Stimulated activated CD8-positive, alpha-beta memory T cell treated with anti-CD3 and anti-CD28 coated beads, Interleukin-15, amount 100 ng/mL, for 24 hours (primary cell): ENCODE measurements around the gene ADAMTSL2.

Source experiments
- DNase-seq: peaks from one replicate; pipeline ENCODE4 v3.0.0-alpha.2; 2020; ENCODE audit warnings: low read depth

ADAMTSL2 gene

DNA sequence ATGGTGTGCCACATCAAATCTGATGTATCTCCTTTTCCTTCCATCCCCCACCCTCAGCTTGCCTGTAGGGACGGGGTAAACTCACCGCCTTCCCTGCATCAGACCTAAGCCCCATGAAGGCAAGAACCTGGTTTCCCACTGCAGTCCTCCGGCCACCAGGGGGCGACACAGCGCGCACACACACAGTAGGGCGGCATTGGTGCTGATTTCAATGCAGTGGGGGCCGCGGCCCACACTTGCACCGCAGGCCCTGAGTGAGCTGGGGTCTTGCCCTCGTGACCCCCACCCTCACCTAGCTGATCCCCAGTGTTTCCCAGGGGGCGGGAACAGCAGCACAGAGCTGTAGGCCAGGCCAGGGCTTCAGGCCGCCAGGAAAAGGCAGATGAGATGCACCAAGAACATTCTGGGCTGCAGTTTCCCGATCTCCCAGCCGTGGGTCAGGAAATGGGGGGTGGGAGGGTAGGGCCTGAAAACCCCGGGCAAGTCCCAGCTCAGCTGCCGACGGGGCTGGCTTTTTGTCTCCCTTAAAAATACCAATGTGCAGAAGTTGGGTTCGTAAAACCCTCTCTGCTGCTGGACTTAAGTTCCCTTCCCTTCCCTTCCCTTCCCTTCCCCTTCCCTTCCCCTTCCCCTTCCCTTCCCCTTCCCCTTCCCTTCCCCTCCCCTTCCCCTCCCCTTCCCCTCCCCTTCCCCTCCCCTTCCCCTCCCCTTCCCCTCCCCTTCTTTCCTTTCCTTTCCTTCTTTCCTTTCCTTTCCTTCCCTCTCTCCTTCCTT lies 55.1 kb downstream of the ADAMTSL2 start:
- peak; percentile 27 for DNase-seq

DNA sequence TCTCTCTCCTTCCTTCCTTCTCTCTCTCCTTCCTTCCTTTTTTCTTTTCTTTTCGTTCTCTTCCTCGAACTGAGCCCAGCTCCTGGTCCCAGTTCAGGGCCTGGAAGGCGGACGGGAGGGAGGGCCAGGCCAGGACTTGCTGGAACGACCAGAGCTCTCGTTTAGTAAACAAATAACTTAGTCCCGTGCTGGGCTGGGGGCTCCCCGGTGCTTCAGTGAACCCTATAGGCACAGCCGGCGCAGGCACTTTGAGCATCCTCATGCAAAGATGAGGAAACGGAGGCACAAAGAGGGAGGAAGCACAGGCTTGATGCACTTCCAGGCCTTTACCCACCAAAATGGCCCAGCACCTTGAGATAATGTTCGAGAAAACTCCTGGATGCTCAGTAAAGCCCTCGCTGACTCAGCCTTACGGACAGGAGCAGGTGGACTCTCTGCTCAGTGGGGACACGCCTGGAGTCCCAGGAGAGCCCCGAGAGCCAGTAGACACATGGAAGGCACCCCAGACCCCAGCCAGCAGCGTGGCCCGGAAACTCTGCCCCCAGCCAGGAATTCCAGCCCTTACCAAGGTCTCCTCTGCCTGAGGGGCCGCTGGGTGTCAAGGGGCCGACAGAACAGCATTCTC lies 55.8 kb downstream of the ADAMTSL2 start:
- no peak for DNase-seq

DNA sequence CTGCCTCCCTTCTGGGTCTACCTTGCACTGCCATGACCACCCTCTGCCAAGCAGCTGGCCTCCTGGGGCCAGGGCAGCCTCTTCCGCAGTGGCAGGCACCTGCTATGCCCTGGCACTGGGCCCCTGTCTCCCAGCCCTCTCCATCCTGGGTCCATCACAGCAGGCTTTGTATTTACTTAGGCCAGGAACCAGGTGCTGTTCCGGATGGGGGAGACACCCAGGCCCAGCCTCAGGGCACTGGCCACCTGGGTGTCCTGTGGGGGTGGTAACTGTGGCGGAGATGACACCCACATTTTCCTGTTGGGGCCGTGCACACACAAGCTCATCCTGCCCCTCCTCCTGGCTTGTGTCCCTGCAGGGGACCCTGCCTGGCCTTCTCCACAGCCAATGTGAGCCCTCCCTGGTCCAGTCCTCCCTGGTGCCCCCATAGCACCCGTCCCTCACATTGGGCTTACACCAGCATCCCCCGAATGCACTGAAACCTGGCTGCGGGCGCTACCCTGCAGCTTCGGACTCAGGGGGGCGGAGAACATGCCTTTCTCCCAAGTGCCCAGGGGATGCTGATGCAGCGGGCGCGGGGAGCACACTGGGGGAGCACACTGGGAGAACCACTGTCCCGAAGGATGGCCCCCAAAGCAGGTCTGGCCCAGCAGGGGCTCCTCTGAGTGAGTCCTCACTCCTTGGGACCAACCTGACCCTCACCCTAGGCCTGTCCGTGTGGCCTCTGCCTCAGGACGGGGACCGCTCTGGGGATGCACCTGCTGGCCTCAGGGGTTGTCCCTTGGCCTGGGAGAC lies 56.8 kb downstream of the ADAMTSL2 start:
- DNase-seq = no peak

DNA sequence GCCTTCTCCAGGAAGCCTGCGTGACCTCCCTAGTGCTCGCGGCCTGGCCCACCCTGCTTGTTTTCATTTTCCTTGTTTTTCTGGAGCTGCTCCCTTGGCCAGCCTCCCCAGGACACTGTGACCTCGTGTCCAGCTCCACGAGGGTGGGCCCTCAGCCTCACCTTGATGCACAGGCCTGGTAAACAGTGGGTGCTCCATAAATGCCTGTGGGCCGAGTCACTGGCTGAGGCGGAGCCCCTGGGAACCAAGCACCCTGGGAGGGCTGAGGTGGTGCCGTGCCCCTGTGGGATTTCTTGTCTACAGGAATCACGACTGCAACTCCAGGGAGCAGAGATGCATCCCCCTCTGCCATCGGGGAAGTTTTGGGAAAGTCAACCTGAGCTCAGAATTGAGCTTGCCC lies 57.5 kb downstream of the ADAMTSL2 start:
- no peak for DNase-seq

DNA sequence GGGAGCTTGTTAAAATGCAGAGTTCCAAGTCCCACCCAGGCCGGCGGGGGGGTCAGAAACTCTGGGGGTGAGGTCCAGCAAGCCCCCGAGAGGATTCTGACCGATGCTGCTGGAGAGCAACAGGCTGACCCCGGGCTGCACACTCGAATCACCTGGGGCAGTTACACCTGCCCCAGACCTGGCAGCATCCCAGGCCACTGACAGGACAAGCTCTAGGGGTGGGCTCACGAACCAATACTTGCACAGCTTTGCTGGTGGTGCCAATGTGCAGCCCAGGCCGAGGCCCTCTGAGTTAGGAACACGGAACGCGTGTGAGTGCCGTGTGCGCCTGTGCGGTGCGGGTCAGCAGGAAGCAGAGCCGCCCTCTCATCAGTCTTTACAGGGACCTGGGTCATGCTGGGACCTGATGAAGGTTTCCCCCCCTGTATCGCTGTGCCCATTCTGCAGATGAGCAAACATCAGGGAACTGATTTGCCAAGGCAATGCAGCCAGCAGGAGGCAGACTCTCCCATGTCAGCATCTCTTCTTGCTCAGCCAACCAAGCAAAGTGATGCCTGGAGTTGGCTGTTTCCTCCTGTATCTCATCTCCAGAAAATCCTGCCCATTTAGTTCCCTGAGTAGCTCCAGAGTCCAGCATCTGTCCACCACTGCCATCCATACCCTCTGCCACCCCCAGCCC lies 58.4 kb downstream of the ADAMTSL2 start:
- no peak for DNase-seq

DNA sequence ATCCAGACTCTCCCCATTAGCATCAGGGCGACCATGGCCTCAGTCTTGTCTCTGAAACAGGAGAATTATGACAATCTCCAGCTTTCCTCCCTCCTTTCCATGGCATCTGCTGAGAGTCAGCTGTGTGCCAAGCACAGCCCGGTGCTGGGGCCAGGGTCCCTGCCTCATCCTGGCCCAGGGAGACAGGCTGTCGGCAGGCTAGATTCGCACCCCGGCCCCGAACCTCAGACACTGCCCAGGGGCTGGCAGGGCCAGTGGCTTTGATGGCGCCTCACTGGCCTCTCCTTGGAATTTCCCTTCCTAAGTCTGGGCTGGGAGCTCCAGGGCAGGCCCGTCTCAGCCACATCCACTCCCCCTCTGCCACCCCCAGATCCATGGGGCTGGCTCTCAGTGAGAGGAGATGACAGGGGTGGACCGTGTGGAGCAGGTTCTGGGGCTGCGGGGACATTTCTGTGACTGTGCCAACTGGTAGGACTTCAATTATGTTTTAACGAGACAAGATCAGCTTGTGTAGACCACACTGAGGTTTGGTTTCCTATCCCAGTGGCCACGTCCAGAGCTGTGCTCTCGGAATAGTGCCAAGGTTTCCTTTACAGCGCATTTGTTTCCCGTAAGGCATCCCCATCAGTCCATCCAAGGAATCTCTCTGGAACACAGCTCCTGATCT lies 59.2 kb downstream of the ADAMTSL2 start:
- DNase-seq = no peak

DNA sequence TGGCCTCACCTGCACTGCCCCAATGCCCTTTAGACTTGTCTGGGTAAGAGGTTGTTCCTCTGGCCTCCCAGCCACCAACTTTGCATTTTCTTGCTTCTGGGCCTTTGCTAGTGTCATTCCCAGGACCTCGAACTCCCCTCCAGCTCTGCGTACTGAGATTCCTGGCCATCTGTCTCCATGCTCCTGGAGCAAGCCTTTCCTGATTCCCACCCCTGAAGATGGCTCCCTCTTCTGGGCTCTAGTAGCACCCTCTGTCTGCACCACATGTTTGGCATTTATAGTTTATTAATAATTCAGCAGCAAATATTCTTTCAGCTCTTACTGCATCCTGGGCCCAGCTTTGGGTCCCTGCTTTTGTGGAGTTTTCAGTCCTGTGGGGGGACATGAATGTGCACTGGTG lies 59.8 kb downstream of the ADAMTSL2 start:
- DNase-seq = no peak

DNA sequence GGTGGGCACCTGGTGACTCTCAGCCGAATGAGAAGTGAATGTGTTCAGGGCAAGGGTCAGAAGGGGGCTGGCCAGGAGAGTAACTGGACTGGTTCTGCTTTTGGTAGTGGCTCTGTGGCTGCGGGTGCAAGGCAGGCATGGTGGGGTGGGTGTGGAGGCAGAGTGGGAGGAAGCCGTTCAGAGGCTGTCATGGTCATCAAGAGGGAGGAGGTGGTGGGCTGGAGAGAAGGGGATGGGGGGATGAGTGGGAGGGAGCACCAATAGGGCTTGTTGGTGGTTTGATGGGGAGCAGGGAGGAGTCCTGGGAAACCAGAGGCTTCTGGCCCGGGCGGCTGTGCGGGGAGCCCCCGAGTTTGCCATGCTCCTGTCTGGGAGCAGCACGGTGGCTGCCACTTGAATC lies 61.4 kb downstream of the ADAMTSL2 start:
- DNase-seq = no peak

DNA sequence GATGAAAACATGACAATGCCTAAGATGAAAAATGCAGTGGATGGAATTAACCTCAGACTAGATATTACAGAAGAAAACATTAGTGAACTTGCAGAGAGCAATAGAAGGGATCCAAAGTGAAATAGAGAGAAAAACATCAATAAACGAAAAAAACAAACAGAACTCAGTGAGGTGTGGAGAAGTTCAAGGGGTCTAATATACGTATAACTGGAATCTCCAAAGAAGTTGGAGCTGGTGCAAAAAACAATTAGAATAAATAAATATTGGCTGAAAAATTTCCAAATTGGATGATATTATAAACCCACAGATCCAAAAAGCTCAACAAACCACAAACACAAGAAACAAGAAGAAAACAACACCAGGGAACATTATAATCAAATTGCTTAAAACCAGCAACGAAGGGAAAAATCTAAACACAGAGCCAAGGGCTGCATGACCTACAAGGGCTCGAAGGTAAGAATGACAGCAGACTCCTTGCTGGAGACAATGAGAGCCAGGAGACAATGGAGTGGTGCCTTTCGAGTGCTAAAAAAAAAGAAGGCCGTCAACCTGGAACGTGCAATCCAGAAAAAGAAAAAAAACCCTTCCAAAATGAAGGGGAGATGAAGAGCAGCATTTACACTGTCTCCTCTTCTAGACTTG lies 62.9 kb downstream of the ADAMTSL2 start:
- no peak for DNase-seq

DNA sequence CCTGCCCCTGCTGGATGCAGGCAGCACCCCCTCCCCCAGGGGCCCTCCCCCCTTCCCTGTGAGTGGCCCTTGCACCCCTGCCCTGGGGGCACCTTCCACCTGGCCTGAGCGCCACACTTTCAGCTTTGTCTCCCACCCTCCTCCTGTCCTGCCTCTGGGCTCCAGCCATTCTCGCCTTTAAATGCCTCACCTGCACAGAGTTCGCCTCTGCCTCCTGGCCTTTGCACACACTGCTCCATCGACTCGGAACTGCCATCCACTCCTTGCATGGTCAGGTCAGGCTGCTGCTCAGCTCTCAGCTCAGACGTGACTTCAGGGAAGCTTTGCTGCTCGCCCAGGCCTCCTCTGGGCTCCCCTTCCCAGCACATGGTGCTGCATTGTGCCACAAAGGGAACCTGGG lies 64.5 kb downstream of the ADAMTSL2 start:
- no peak for DNase-seq

DNA sequence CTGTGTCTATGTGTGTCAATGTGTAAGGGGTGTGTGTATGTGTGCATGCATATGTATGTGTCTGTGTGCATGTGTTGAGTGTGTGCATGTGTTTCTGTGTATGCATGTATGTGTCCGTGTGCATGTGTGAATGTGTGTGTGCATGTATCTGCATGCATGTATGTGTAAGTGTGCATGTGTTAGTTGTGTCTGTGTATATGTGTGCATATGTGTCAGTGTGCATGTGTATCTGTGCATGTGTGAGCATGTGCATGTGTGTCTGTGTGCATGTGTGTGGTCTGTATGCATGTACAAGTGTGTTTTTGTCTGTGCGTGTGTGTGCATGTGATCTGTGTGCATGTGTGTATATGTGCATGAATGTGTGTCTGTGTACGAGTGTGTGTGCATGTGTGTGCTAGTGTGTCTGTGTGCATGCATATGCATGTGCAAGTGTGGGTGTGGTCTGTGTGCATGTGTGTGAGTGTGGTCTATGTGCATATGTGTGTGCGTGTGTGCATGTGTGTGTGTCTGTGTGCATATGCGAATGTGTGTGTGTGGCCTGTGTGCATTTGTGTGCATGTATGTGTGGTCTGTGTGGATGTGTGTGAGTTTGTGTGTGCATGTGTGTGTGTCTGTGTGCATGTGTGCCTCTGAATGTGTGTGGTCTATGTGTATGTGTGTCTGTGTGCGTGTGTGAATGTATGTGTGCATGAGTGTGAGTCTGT lies 65.1 kb downstream of the ADAMTSL2 start:
- DNase-seq = no peak

DNA sequence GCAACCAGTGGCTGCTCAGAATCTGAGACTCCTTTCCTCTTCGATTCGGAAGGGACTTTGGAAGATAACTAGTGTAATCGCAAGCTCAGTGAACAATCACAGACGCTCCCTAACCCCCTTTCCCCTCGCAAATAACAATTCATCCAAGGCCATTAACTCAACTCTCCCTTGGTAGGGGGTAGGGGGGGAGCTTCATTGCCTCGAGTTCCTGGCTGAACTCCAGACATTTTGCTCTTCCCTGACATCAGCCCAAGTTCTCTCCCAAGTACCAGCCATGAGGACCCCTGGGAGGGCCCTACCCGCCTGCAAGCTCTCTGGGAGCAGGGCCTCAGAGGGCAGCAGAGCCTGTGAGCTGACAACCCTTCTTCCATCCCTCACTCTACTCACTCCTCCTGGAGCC lies 66.2 kb downstream of the ADAMTSL2 start:
- no peak for DNase-seq

DNA sequence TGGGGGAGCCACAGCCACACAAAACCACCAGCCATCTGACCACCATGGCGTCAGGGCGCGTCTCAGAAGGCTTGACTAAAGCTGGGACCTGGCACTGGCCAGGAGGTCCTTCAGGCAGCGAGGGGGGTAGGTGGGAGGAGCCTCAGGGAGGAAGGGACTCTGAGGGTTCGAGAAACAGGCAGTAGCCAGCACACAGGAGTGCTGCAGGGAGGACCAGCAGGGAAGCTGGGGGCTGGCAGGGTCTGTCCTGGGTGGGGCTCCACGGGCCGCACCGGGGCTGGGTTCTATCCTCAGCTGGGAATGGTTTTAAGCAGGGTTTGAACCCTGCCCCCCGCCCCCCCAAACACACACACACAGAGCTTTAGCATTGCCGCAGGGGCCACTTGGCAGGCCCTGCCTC lies 67.2 kb downstream of the ADAMTSL2 start:
- no peak for DNase-seq

DNA sequence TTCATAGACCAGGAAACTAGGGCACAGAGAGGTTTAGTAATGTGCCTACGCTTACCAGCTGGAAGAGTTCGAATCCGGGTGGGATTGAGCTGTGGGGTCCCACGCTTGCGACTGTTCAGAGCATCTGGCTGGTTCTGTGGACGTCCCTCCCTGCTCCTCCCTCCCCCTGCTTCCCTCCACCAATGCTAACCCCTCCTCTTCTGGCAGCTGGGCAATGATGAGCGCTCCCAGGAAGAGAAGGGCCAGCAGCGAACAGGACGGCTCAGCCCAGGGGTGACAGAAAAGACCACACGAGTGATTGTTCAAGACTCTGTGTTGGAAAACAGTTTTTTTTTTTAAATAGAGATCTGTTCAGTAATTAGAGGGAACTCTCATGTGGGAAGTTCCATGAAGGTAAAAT lies 67.8 kb downstream of the ADAMTSL2 start:
- DNase-seq = no peak

DNA sequence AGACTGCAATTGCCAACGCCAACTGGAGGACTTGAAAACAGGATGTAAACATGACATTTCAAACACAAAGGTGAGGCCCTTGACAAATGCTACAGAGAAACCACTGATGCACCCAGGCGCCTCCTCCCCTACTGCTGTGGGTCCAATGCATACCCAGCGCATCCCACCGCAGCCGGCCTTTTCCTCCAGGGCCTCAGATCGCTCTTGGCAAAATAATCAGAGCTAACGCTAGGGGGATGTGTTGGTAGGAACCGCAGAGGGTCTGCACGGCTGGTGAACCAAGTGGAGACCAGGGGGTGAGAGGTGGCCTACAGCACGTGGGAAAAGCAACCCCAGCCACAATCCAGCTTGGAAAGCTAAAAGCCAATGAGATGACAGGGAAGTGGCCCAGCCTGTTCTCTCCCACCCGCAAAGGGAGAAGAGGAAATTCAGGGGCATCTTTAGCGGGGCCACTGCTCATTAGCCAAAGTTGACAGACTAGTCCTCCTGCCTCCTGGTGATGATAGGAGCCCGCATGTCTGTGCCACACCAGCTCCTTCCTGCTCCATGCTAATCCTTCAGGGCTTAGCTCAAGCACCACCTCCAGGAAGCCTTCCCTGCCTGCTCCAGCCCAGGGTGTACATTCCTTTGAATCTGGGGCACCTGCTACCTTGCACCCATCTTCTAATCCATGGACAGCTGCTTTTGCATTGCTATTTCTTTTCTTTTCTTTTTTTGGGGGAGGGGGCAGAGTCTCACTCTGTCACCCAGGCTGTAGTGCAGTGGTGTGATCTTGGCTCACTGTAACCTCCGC lies 68.8 kb downstream of the ADAMTSL2 start:
- DNase-seq = no peak

DNA sequence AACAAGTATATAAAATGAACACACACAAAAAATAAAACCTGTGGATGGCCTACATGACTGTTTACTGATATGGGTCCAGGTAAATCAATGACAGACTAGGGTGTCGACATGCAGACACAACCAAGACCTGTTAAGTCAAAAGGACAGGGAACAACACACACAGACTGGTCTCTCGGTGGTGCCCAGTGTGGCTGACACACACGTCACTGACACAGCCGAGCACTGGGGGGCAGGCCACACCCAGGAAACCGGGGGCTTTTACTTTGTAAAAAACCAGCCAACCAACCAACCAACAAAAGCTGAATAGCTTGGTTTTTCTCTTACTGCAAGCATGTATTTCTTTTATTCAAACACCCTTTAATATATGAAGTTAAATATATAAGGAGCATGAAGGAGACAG lies 69.7 kb downstream of the ADAMTSL2 start:
- no peak for DNase-seq

DNA sequence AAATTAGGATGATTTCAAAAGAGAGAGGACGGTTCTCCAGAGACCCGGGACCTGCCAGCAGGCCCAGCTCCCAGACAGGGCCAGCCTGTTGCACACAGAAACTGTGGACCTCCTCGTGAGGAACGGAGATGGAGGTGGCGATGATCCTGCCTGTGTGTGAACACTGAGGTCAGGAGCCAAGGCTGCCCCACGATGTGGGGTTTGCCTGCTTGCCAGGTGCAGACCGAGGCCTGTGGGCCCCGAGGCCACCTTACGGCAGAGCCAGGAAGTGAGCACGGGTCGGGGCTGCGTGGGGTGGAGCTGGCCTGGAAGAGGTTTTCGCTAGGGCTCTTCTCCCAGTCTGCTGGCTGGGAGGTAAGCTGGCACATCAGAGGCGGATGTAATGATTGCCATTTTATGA lies 70.4 kb downstream of the ADAMTSL2 start:
- DNase-seq = no peak

DNA sequence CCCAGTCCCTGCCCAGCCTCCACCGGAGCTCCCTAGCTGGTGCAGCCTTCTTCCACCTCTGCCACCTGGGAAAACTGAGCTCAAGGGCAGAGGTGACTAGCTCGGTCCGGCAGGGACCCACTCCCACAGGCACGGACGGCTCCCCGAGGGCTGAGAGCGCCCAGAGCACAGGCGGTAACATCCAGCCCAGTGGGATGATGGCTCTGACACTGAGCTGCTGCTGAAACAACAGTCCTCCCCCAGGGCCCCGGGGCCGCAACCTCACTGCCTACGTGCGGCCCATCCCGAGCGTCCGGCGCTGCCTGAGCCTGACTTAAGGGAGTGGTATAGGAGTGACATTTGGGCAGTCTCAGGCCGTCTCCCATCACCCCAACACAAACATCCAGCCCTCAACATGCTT lies 70.9 kb downstream of the ADAMTSL2 start:
- DNase-seq = no peak

DNA sequence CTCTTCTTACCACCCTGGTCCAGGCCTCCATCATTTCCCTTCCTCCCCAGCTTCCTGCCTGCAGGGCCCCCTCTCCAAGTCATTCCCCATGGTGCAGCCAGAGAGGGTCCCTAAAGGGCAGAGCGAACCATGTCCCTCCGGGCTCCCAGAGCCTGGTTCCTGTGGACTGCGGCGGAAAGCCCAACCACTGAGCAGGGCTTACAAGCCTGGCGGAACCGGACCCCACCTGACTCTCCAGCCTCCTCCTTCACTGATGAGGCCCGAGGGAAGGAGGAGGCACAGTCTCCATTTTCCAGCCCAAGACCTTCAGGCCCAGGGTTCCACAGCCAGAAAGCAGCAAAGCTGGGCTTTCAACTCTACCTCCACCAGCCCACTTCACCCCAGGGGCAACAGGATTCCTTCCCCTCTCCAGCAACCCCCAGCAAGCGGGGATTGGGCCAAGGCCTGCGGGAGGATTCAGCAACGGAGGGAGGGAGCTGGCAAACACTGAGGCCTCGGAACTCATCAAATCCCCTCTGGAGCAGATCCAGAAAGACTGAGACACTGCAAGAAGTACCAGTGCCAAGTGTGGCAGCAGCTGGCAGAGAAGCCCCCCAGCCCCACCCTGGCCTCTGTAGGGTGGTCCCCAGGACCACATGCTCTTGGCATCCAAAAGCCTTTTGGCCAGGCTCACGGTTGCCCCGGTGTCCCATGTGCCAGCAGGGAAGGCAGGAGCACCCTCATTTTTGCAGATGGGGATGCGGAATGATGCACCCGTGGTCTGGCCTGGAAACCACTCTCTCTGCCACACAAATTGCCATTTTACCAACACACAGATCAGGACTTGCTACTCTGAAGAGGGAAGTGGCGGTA lies 71.6 kb downstream of the ADAMTSL2 start:
- no peak for DNase-seq
